Measurements from ENCODE around the gene NEK4.
"Not testable (repeated sequence)": the region's sequence is repeated elsewhere in the genome, so short reads cannot be mapped to it uniquely, and the experiment has no call there.

The NEK4 gene

GRCh38 chr3:52696830-52697631, 73.7 kb downstream of the NEK4 start:
- no peak for DNase-seq (ENCODE audit: low read depth in 2 of 2)

GRCh38 chr3:52695798-52696671, 74.7 kb downstream of the NEK4 start:
- no peak for DNase-seq (ENCODE audit: low read depth in 2 of 2)

- no peak for DNase-seq (ENCODE audit: low read depth in 2 of 2)
Observed at GRCh38 chr3:52694528-52695189, 76.1 kb downstream of the NEK4 start.

GRCh38 chr3:52693071-52693470, 77.7 kb downstream of the NEK4 start:
- DNase-seq (ENCODE audit: low read depth in 2 of 2), result no peak

GRCh38 chr3:52690560-52690959, 80.2 kb downstream of the NEK4 start:
- no peak for DNase-seq (ENCODE audit: low read depth in 2 of 2)

GRCh38 chr3:52689151-52689550, 81.6 kb downstream of the NEK4 start:
- no peak for DNase-seq (ENCODE audit: low read depth in 2 of 2)

- DNase-seq (ENCODE audit: low read depth in 2 of 2), result no peak
Observed at GRCh38 chr3:52688266-52688665, 82.5 kb downstream of the NEK4 start.

- peak; percentile 83 to 89 for DNase-seq (ENCODE audit: low read depth in 2 of 2)
Observed at GRCh38 chr3:52685709-52686691, 84.7 kb downstream of the NEK4 start, which contains the start of the genes GNL3 and PBRM1. Gene GNL3, plus strand, starts transcription at chr3:52686032. Its CDS starts 61 bp downstream, at chr3:52686093. Gene PBRM1, minus strand, starts transcription at chr3:52685913.

- peak in 1 of 2 experiments; percentile 19 for DNase-seq (ENCODE audit: low read depth in 2 of 2)
Observed at GRCh38 chr3:52685285-52685708, 85.4 kb downstream of the NEK4 start.

- no peak for DNase-seq (ENCODE audit: low read depth in 2 of 2)
Observed at GRCh38 chr3:52684184-52684583, 86.6 kb downstream of the NEK4 start.

- DNase-seq (ENCODE audit: low read depth in 2 of 2), result no peak
Observed at GRCh38 chr3:52683611-52684010, 87.1 kb downstream of the NEK4 start.

- DNase-seq (ENCODE audit: low read depth in 2 of 2), result peak in 1 of 2 experiments; percentile 43
Observed at GRCh38 chr3:52682016-52682415, 88.7 kb downstream of the NEK4 start.

GRCh38 chr3:52681596-52681995, 89.1 kb downstream of the NEK4 start:
- DNase-seq (ENCODE audit: low read depth in 2 of 2), result no peak

GRCh38 chr3:52679811-52680210, 90.9 kb downstream of the NEK4 start:
- no peak for DNase-seq (ENCODE audit: low read depth in 2 of 2)

GRCh38 chr3:52679199-52679538, 91.6 kb downstream of the NEK4 start:
- DNase-seq (ENCODE audit: low read depth in 2 of 2), result peak in 1 of 2 experiments; percentile 28

- DNase-seq (ENCODE audit: low read depth in 2 of 2), result no peak
Observed at GRCh38 chr3:52678265-52679198, 92.2 kb downstream of the NEK4 start.

GRCh38 chr3:52676201-52676600, 94.5 kb downstream of the NEK4 start:
- not testable (repeated sequence) for DNase-seq (ENCODE audit: low read depth in 2 of 2)

- no peak for DNase-seq (ENCODE audit: low read depth in 2 of 2)
Observed at GRCh38 chr3:52671676-52672075, 99.1 kb downstream of the NEK4 start.

- peak; percentile 99 for DNase-seq (ENCODE audit: low read depth in 2 of 2)
Observed at GRCh38 chr3:52670621-52671521, 99.9 kb downstream of the NEK4 start.
